T-helper 2 cell treated with Interferon-gamma antibody and Interleukin-4, amounts not matched to agents 100 ng/mL and 5 ng/mL, for 36 hours (primary cell): ENCODE results near the gene RAB37. TPM values are rescaled to one million over a fixed set of nuclear protein-coding genes. Genes with fewer than 3 reads are reported as not detected.

Experiments
- intact Hi-C: fragments of 100-400 bp; cut with micrococcal nuclease; formaldehyde crosslinking; loops from one replicate; pipeline ENCODE4 v1.15.1; 2023
- total RNA-seq: library from RNA; stranded (reverse); gene quantifications from 2 replicates; pipeline ENCODE4 v1.2.3, GENCODE V29; 2022

Gene RAB37
- total RNA-seq, 1 donor from 2014 or later: 93.8 TPM

DNA sequence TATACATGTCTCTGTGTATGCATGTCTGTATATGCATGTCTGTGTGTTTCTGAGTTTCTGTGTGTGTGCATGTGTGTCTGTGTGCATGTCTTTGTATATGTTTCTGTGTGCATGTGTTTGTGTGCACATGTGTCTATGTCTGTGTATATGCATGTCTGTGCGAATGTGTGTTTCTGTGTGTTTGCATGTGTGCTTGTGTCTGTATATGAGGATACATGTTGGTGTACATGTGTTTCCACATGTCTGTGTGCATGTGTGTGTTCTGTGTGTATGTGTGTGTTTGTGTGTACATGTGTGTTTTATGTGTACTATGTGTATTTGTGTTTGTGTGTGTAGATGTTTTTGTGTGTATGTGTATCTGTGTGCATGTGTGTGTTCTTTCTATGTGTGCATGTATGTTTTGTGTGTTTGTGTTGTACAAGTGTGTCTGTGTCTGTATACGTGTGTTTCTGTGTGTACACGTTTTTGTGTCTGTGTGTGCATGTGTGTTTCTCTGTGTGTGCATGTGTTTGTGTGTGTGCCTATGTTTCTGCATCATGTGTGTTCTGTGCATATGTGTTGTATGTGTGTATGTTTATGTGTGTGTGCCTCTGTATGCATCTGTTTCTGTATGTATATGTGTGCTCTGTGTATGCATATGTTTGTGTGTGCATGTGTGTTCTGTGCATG lies 8.9 kb upstream of the RAB37 start:
- intact Hi-C loops: no loop called here

DNA sequence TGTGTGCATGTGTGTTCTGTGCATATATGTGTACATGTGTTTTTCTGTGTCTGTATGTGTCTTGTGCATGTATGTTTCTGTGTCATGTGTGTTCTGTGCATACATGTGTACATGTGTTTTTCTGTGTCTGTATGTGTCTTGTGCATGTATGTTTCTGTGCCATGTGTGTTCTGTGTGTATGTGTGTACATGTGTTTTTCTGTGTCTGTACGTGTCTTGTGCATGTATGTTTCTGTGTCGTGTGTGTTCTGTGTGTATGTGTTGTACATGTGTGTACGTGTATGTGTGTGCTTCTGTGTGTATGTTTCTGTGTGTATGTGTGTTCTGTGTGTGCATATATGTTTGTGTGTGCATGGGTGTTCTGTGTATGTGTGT lies 8.4 kb upstream of the RAB37 start:
- intact Hi-C loops: no loop called here

DNA sequence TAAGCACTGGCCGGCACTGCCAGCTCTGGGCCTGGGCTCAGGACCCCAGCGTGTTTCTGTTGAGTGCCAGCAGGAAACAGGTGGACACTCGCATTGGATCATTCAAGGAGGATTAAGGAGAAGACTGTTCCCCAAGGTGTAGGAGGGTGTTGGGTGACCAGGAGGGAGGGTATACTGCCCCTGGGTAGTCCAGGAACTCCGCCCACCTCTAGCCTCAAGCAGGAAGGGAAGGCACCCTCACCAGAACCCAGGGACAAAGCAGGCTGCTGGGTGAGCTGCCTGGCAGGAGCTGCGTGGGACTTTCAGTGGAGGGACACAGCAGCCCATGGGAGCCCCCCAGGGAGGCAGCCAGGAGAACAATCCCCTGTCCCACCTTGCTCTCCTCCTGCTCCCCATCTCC lies 7.7 kb upstream of the RAB37 start:
- intact Hi-C loops: no loop called here

DNA sequence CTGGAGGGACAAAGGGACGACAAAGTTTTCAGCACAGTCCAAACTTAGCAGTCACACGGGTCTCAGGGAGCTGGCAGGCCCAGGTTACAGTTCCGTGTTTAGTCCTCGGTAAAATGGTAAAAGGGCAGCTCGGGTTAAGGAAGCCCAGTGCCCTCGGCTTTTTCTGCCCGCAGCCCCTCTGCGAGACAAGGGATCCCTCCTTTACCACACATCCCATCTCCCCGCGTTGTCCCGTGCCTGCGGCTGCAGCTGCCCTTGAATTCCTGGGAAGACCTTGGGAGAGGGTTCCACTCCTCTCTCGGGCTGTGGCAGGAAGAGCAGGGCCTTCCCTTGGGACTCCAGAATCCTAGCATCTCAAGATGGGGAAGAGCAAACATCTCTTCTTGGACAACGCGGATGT lies 7.2 kb upstream of the RAB37 start:
- intact Hi-C loops: no loop called here

GRCh38 chr17:74730491-74731346 lies 6.3 kb upstream of the RAB37 start:
- intact Hi-C loops: no loop called here

GRCh38 chr17:74731347-74731605 lies 5.8 kb upstream of the RAB37 start:
- intact Hi-C loops: no loop called here

GRCh38 chr17:74732042-74732867 lies 4.8 kb upstream of the RAB37 start:
- intact Hi-C loops: no loop called here

- intact Hi-C loops: no loop called here
These were observed 3.5 kb upstream of the RAB37 start for GRCh38 chr17:74733365-74734122.

DNA sequence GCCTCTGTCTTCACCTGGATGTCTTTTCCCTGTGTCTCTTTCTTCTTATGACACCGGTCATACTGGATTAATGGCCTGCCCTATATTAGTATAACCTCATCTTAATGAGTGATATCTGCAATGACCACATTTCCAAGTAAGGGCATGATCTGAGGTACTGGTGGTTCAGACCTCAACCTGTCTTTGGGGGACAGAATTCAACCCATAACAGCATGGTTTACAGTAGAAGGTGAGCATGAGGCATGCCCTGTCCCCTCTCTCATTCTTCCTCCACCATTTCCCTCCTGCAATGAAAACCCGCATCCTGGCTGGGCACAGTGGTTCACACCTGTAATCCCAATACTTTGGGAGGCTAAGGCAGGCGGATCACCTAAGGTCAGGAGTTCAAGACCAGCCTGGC lies 2.8 kb upstream of the RAB37 start:
- intact Hi-C loops: no loop called here

- intact Hi-C loops: loop anchor here (1.0 to 5.0 kb wide), 4 partner anchors 11 to 80 kb away; partner anchors contain the start of gene NHERF1
These were observed 419 bp downstream of the RAB37 start for GRCh38 chr17:74737299-74738050.

DNA sequence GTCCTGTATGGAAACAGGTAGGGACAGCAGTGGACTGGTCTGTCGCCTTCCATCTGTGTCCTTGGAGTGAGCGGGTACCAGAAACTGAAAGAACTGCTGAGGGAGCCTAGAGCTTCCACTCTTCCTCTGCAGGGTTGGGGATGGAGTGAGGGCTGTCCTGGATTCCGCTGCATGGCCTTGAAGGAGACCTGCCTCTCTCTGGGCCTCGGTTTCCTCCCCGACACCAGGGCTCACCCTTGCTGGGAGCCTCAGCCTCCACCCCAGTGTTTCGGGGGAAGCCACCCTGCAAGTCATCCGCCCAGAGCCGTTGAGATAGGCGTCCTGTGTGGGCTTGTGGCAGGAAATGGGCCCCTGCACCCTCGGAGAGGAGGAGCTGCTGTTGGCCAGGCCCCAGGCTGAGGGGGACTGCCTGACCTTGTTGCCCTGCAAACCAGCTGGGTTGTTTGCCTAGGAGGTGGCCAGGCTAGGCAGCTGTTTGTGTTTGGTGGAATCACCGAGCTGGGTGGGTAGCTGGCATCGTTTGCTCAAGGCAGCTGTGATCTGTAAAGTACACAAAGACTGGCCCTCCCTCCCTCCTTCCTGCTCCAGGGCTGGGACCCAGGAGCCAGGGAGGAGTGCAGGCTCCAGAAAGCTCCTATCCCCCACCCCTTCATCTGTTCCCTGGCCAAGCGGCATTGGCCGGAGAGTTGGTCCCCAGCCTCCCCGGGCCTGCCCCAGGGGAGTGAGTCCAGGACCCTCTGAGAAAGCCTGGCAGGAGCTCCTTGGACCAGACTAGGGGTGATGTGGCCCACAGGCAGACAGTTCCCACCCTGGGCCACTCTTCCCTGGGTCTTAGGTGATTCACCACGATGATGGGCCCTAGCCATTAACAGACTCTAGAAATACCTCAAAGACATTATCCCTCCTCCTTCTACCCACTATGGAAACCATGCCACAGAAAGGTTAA lies 1.3 kb downstream of the RAB37 start:
- intact Hi-C loops: loop anchor here (1.0 to 5.0 kb wide), 2 partner anchors 10 to 66 kb away; partner anchors contain the start of gene NHERF1

- intact Hi-C loops: loop anchor here (5.0 kb wide), 1 partner anchor 67 kb away; no protein-coding TSS in a partner anchor
These were observed 2.3 kb downstream of the RAB37 start for GRCh38 chr17:74739227-74739831.

GRCh38 chr17:74740173-74740572 lies 3.1 kb downstream of the RAB37 start:
- intact Hi-C loops: no loop called here

DNA sequence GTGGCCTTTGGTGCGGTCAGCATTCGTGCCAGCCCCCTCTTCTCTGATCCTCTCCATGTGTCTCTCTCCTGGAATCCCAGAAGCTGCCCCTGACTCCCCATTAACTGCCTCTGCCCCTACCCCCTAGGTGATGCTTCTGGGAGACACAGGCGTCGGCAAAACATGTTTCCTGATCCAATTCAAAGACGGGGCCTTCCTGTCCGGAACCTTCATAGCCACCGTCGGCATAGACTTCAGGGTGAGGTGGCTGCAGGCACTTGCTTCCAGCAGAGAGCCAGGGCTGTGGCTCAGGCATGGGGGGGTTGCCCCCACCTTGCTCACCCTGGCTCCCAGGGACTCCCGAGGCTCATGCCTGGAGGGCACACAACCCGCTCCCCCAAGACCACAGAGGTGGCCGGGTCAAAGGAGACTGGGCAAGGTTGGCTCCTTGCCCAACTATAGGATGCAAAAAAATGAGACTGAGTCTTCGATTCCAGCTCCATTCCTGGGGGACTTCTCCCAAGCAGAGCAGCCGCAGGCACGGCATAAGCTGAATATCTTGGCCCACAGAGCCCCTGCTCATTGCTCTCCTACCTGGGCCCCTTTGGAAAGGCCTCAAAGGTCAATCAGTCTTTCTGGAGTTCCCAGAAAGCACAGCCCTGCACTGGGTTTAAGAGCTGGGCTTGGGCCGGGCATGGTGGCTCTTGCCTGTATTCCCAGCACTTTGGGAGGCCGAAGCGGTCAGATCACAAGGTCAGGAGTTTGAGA lies 3.8 kb downstream of the RAB37 start:
- intact Hi-C loops: no loop called here

DNA sequence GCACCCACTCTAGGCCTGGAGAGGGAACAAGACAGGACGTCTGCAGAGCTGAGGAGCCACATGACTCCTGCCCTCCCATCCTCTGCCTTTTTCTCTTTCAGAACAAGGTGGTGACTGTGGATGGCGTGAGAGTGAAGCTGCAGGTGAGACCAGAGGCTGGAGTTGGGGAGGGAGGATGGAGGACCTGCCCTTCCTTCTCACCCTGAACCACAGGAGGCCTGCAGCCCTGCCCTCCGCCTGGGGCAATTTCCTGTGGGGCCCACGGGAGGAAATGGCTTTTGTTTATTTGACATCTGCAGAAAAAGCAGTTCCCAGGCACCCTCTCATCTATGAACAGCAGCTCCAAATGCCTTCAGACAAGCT lies 5.1 kb downstream of the RAB37 start:
- intact Hi-C loops: no loop called here

DNA sequence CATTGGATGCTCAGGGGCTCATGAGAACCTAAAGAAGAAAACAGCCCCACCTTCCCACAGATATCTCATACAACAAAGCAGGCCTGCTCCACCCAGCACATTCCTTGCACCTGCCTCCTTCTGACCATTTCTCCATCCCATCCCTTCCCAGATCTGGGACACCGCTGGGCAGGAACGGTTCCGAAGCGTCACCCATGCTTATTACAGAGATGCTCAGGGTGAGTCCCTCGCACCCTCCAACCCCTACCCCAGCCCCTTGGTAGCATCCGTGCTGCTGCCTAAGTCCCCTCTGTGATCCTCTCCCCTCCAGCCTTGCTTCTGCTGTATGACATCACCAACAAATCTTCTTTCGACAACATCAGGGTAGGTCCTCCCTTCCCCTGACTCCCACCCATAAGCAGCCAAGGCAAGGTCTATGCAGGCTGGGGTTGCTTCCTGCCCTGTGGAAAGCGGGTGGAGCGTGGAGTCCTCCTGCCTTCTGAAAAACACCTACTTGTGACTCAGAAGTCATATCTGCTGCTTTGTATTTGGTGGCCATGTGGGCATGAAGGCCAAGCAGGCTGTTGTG lies 6.0 kb downstream of the RAB37 start:
- intact Hi-C loops: no loop called here

- intact Hi-C loops: loop anchor here (1.0 to 2.0 kb wide), 3 partner anchors 15 to 119 kb away; no protein-coding TSS in a partner anchor
These were observed 6.7 kb downstream of the RAB37 start for GRCh38 chr17:74743755-74744154.

- intact Hi-C loops: loop anchor here (1.0 to 2.0 kb wide), 3 partner anchors 14 to 118 kb away; no protein-coding TSS in a partner anchor
These were observed 7.3 kb downstream of the RAB37 start for GRCh38 chr17:74744349-74744713.
